ELF-1 (cell line): ENCODE measurements around the gene CIB2.

Experiments used
- DNase-seq: peaks from one replicate; pipeline ENCODE4 v3.0.0-alpha.2; 2016; ENCODE audit warnings: low read depth, low spot score

The CIB2 gene

GRCh38 chr15:78065973-78066946, 65.0 kb downstream of the CIB2 start:
- DNase-seq, result no peak

- no peak for DNase-seq
These were observed 65.9 kb downstream of the CIB2 start for GRCh38 chr15:78065284-78065872.

GRCh38 chr15:78064544-78064943, 66.7 kb downstream of the CIB2 start:
- no peak for DNase-seq

GRCh38 chr15:78063970-78064385, 67.3 kb downstream of the CIB2 start:
- DNase-seq, result no peak

GRCh38 chr15:78063217-78063616, 68.0 kb downstream of the CIB2 start:
- no peak for DNase-seq

- no peak for DNase-seq
These were observed 69.2 kb downstream of the CIB2 start for GRCh38 chr15:78061963-78062427.

- no peak for DNase-seq
These were observed 71.0 kb downstream of the CIB2 start for GRCh38 chr15:78060232-78060631.

- no peak for DNase-seq
These were observed 72.0 kb downstream of the CIB2 start for GRCh38 chr15:78059110-78059839.

GRCh38 chr15:78058401-78058935, 72.8 kb downstream of the CIB2 start:
- DNase-seq, result no peak

- DNase-seq, result no peak
These were observed 73.4 kb downstream of the CIB2 start for GRCh38 chr15:78057803-78058202.

- DNase-seq, result no peak
These were observed 74.5 kb downstream of the CIB2 start for GRCh38 chr15:78056714-78057269.

GRCh38 chr15:78055919-78056713, 75.1 kb downstream of the CIB2 start:
- DNase-seq, result peak; percentile 56

- DNase-seq, result no peak
These were observed 76.3 kb downstream of the CIB2 start for GRCh38 chr15:78054966-78055365.
